Activated T-helper 9 cell treated with anti-CD3 and anti-CD28 coated beads, Interleukin-2, amount 50 U/mL, for 16 hours (primary cell): Measurements from ENCODE around the gene CD58.
A peak's percentile ranks its signal among the peaks of the same experiment; 100 is the strongest.
"Not testable (repeated sequence)": the region's sequence is repeated elsewhere in the genome, so short reads cannot be mapped to it uniquely, and the experiment has no call there.

Experiments
- DNase-seq: peaks from one replicate; pipeline ENCODE4 v3.0.0-alpha.2; 2020; ENCODE audit warnings: low read depth

CD58 gene

GRCh38 chr1:116569776-116570357 is 959 bp downstream of the CD58 start:
- DNase-seq: peak; percentile 41

GRCh38 chr1:116569381-116569670 is 1.5 kb downstream of the CD58 start:
- DNase-seq: no peak

DNA sequence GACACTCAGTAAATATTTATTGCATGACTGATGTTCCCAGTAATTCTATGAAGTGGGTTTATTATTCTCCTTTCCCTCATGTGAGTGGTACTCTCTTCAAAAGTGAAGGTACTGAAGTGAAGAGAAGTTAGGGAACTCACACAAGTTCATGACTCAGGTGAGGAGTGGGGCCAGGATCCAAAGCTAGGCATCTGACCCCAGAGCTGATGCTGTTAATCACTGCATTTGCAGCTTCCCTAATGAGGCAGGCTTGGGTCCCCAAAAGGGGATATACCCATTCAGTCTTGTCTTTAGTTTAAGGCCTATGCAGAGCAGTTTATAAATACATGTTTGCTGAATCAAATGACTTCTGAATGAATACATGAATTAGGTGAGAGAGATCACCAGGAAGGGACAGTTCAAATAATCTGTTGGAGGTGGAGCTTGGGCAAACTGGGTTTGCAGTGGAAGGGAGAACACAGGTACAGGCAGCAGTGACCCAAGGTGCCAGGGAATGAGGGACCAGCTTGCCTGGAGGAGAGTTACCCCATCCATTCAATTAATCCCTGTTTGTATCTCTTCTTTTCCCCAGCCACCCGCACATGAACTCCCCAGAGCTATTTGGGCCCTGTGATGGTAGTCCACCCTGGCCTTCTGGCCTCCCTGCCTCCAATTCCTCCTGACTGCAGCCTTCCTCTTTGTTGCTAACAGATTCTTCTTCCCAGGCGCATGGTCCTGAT is 2.0 kb downstream of the CD58 start:
- no peak for DNase-seq

DNA sequence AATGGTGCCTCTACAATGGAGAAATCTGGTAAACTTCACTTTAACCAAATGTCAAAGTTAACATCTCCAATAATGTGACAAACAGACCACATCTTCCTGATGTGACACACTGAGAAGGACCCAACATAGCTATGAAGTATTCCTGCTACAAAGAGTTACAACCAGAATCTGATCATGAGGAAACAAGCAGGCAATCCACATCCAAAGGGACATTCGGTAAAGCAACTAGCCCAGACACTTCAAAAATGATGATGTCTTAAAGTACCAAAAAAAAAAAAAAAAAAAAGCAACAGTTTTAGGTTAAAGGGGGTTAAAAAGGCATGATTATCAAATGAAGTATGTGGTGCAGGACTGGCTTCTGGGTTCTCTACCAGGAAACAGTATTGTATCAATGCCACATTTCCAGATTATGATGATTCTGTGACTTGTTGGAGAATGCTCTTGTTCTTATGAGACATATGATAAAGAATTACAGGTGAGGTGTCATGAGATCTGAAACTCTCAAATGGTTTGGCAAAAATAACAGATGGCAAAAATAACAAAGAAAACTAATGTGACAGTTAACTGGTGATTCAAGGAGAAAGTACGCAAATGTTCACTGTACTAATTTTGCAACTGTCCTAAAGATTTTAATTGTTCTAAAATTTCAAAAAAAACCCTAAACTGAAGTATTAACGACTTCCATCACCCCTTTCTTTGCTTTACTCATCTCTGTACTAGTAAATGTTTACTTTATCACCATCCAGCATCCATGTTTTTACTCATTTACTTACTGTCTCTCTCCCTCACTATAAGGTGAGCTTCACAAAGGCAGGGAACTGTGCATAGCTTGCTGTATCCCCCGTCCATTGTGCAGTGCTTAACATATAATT is 2.8 kb downstream of the CD58 start:
- no peak for DNase-seq

DNA sequence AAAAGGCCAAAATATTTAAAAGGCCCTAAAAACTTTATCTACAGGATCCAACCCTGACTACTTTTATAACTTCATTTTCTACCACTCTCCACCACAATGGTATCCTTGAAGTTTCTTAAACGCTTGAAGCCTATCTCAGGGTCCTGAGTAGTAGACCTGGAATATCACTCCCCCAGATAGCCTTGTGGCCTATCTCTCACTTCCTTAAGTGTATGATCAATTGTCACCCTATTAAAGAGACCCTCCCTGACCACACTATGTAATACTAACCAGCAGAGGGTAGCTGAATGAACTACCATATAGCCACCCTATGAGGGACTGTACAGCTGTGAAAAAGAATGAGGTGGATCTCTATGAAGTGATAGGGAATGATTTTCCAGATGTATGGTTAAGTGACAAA is 5.6 kb downstream of the CD58 start:
- DNase-seq: no peak

- DNase-seq: no peak
These were observed 6.4 kb downstream of the CD58 start for GRCh38 chr1:116564426-116564825.

GRCh38 chr1:116562465-116562864 is 8.4 kb downstream of the CD58 start:
- not testable (repeated sequence) for DNase-seq

- no peak for DNase-seq
These were observed 9.3 kb downstream of the CD58 start for GRCh38 chr1:116561563-116561962.

GRCh38 chr1:116560704-116561490 is 9.9 kb downstream of the CD58 start:
- no peak for DNase-seq

DNA sequence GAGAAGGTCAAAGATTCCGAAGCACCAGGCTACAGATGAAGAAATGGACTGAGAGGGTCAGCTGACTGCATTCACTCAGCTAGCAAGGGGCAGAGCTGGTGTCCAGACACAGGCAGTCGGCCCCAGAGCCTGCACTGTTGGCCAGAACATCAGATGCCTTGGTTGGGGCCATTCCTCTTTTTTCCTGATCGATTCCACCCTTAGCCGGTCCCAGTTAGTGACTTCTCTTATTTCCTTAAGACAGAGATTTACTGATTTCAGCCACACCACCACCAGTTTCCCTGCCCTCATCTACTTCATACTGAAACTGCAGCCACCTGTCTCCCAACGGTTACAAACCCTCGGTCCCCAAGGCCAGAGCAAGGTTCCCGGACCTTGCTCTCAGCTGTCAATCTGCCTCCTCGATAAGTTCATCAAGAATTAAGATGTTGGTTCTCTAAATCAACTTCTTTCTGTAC is 11.5 kb downstream of the CD58 start:
- DNase-seq: no peak

DNA sequence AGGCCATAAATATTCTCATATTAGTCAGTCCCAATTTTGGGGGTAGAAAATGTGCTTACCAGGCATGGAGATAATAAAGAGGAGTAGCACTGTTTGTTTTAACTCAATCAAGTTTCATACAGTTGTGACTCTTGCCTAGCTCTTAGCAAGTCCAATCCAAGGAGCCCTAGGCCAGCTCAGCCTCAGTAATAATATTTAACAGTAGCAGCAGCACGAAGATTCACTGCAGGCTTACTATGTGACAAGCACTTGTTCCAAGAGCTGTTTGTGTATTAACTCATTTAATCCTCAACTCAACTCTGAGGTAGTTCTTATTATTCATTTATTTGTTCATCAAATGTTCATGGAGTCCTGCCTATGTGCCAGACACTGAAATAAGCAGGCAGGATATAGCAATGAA is 12.3 kb downstream of the CD58 start:
- no peak for DNase-seq

DNA sequence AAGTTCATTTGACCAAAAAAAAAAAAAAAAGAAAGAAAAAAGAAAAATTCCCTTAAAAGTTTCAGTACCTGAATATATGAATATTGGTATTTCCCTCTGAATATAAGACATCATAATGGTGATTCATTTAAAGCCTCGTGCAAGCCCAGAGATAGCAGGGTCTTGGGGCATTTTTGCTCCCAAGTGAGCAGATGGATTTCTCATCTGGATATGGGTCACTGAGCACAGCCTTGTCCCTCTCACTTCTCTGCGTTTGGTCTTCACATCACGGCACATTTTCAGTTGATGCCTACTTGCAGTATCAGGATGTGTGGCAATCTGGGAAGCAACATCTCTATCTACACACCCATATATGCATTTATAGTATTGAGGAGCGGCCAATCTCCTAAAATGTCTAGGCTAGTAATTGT is 12.7 kb downstream of the CD58 start:
- DNase-seq: no peak

DNA sequence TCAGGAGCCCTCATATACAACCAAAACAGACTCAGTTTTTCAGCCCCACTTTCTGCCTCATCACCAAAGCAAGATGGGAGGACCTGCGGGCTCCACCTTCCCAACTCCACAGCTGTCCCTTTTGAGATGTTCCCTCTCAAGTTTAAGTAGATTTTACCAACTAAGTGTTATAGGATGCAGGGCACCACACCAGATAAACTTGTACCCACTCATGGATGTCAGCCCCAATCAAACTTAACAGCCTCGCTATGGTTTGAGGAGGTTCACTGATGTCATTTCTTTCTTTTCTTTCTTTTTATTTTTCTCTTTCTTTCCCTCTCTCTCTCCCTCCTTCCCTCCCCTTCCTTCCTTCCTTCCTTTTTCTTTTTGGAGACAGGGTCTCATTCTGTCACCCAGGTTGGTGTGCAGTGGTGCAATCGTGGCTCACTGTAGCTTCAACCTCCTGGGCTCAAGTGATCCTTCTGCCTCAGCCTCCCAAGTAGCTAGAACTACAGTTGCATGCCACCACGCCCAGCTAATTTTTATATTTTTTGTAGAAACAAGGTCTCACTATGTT is 13.4 kb downstream of the CD58 start:
- DNase-seq: no peak

DNA sequence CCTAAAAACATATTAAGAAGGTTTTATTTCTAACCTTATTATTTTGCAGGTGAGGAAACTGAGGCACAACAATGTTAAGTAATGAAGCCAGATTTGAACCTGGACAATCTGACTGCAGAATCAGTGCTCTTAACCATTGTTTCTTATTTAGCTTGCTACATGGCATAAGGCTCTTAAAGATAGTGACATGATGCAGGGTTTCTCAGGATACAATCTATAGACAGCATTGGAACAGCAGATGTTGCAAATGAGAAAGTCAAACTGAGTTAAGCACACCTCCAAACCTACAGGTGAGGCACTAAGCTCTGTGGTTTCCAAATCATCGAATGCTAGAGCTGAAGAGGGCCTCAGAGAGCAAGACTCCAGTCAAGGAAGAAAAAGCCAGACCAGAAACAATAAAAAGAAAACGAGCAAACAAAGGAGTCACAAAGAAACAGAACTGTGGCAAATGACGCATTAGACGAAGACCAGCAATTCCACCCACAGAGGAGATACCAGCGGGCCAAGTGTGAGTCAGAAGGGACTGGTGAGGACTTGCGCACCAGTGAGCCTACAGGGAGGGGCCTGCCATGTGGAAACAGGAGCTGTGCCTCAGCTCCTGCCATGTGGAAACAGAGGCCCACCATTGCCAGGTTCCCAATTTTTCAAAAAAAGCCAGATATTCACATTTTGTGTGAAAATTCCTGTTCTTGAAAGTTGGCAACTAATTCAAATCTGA is 14.4 kb downstream of the CD58 start:
- DNase-seq: peak; percentile 72

DNA sequence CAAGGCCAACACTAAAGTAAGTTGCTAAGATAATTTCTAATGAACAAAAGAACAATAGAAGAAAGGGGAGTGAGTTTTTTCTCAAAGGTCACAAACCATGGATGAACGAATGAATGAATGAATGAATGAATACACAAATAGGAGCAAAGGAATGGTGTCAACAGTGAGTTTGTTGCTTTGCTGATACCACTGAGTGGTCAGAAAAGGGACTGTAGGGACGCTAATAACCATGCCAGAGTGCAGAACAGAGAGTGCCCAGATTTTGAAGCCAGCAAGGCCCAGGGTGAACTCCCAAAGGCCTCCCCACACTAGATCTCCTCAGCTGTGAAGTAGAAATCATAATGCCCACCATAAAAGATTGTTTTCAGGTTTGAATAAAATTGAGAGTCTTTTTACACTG is 15.9 kb downstream of the CD58 start:
- DNase-seq: no peak

- DNase-seq: no peak
These were observed 17.3 kb downstream of the CD58 start for GRCh38 chr1:116553386-116554115.

- no peak for DNase-seq
These were observed 24.4 kb downstream of the CD58 start for GRCh38 chr1:116546354-116546977.

- no peak for DNase-seq
These were observed 25.5 kb downstream of the CD58 start for GRCh38 chr1:116545359-116545705.

DNA sequence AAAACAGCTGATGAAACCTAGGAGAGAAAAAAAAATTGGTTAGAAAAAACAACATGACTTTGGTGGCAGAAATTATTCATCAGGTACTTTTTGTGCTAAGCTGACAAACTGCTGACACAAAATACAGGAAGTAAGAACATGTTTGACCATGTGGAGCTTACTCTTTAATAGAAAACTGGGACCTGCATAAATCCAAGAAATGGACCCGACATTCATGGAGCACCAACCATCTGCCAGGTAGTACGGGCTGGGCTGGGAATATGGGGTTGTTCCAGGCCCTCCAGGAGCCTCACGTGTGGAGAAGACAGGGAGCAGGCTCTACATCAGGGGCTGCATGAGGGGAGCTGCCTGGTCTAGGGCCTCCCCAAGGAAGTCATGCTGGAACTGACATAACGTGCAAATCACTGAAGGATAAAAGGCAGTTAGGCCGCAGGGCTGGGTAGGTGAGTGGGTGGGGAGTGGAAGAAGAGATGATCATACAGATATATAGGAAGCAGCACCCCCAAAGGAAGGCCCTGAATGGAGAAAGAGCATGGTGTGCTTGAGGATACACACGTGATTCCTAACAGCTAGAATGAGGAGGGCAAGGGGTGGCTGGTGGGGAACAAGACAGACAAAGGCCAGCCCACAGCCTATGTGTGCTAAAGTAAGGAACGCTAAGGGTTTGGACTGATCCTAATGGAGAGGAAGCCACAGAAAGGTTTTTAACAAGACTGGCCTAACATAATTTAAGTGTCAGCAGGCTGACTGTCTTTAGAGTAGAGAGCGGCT is 26.1 kb downstream of the CD58 start:
- DNase-seq: no peak

GRCh38 chr1:116540088-116540487 is 30.7 kb downstream of the CD58 start:
- DNase-seq: no peak
